Measurements from ENCODE around the gene TOGARAM2. TPM values are rescaled to one million over a fixed set of nuclear protein-coding genes. Genes with fewer than 3 reads are reported as not detected.

TOGARAM2 gene
- total RNA-seq, 1 donor from 2014 or later, result 5.3 TPM

DNA sequence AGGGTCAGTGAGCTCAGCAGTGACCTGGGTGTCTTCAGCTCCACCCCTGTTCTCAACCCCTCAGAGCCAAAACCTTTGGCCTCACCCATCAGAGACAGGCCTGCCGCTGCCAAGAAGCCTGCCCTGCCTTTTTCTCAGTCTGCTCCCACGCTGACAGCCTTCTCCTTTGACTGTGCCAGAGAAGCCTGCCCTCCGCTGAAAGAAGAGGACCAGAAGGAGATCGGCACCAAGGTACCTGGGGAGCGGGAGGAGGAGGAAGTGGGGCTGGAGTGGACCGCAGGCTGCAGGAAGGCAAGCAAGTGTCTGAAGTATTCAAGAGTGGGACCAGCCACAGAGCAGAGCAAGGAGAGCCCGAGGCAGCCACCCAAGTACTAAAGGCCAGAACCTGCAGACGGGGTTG, 33.2 kb downstream of the TOGARAM2 start:
- intact Hi-C loops (cut with DNase I), result no loop called here
- ATAC-seq (no peak), DNase-seq (ENCODE audit: low spot score) (no peak)

DNA sequence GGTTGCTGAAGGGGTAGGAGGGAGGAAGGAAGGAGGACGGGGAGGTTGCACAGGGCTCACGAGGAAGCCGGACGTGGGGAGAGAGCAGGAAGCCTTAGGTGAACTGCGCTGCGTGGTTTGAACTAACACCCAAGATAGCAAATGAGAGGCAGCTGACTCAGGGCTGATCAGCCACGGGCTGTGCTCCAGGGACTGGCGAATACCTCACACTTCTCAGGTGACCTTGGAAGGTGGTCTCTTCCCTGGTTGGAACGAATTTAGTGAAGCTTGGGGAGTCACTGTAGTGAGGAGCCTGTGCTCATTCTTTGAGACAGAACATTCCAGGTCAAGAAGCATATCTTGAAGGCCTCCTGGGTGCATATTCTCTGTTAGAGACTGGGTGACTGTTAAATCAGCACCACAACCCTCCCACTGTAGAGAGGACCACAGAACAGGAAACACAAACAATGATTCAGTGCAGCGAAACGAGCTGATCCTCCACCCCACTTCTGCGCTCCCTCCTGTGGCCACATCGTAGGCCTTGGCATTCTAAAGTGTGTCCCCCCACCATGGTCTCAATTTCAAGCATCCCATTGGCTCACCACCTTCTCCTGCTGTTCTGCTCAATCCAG, 33.8 kb downstream of the TOGARAM2 start:
- no peak for DNase-seq (ENCODE audit: low spot score)
- intact Hi-C loops (cut with DNase I), result no loop called here
- ATAC-seq, result peak; percentile 11

DNA sequence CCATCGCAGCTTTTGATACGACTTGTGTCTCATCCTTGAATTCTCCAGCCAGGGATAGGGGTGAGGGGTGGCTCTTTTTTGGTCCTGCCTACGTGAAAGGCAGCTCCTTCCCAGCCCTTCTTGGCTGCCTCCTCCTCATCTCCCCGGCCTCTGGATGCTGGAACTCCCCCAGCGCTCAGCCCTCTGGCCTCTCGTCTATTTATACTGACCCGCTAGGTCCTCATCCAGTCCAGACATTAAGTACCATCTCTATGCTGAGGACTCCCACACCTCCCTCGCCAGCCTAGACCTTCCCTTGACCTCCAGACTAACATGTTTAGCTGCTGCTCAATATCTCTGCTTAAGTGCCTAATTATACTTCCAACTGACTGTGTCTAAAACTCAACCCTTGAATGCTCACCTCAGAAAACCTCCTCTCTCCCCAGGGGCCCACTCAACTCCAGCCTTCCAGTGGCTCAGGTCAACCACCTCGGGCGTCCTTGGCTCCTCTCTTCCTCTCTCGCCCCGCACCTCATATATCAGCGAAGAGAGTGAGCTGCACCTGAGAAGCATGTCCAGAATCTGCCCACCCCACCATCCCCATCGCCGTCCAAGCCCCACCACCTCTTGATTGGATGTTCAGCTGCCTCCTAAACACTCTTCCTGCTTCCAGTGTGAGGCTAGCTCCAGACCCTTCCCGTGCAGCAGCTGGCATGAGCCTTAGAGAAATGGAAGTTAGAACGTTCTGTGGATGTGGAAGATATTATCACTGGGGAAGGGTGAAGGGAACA, 34.8 kb downstream of the TOGARAM2 start:
- ATAC-seq (peak; percentile 42), DNase-seq (ENCODE audit: low spot score) (no peak)
- intact Hi-C loops (cut with DNase I), result no loop called here

DNA sequence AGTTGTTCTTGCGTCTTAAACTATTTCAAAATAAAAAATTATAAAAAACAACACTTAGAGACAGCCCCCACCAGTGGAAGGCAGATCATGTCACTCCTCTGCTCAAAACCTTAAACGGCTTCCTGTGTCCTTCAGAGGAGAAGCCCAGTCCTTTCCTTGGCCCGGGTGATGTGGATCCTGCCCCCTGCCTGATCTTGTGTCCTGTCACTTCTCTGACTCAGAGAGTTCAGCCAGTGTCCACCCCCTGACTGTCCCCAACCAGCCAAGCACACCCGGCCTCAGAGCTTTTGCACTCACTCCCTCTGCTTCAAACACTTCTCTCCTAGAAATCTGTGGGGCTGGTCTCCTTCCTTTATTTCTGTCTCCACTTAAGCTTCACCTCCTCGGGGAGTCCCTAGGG, 35.4 kb downstream of the TOGARAM2 start:
- intact Hi-C loops (cut with DNase I), result no loop called here
- ATAC-seq (peak; percentile 27), DNase-seq (ENCODE audit: low spot score) (no peak)

DNA sequence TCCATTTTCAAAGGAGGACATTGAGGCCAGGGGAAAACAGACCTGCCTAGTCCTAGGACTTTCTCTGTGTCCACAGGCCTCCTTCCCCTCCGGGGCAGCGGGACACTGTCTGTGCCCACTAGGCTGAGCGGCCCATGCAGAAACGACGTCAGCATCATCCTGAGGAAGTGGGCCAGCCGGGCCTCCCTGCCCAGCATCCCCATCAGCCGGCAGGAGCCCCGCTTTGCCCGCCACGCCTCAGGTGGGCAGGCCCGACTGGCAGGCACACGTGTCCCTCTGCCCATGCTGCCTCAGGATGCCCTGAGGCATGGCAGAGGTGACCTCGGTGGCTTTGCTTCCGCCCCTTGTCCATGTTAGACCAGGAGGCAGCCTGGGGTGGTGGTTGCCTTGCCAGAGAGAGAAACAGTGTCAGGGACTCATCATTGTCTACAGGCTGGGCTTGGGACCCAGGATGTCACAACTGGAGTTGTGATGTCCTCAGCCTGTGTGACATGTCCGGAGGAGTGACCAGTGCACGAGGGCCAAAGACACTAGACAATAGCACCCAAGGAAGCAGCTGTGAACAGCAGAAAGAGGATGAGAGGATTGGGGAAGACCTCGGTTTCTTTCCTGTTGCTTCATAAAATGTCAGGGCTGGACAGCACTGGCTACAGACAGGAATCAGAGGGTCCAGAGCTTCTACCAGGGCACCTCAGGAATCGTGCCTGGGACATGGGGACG, 36.8 kb downstream of the TOGARAM2 start:
- ATAC-seq, result no peak
- DNase-seq (ENCODE audit: low spot score), result no peak
- intact Hi-C loops (cut with DNase I), result no loop called here

DNA sequence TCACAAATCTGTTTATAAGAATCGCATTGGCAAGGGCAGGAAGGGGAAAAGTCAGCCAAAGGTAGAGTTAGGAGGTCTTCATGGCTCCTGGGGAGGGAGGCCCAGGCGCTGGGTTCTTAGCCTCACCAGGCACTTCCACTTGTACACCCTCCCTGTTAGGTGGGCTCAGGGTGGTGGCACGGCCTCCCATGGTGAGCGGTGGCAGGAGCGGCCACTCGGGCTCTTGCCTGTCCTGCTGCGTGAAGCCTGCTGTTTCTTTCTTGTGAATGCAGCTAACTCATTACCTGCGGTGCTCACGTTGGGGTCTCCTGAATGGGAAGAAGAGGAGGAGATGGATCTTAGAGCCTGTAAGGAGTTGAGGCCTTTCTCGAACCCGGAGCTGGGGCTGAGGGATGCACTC, 40.8 kb downstream of the TOGARAM2 start:
- intact Hi-C loops (cut with DNase I), result no loop called here
- ATAC-seq (no peak), DNase-seq (ENCODE audit: low spot score) (no peak)

DNA sequence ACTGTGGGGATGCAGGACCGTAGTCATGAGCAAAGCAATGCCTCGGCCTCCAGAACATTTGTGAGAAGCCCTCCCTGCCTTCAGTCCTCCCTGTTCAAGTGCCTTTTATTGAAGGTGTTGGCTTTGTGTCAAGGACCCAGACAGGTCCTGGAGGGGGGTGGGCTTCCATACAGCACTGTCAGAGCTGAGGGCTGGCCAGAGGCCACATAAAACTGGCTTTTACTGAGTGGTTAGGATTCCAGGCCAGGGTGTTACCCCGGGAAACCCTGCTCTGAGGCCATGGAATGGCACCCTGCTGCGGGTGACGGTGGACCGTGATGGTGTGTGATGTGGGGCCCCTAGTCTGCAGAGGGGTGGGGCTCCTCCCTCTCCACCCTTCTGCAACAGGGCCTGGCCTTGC, 41.6 kb downstream of the TOGARAM2 start:
- ATAC-seq (no peak), DNase-seq (ENCODE audit: low spot score) (no peak)
- intact Hi-C loops (cut with DNase I), result no loop called here

DNA sequence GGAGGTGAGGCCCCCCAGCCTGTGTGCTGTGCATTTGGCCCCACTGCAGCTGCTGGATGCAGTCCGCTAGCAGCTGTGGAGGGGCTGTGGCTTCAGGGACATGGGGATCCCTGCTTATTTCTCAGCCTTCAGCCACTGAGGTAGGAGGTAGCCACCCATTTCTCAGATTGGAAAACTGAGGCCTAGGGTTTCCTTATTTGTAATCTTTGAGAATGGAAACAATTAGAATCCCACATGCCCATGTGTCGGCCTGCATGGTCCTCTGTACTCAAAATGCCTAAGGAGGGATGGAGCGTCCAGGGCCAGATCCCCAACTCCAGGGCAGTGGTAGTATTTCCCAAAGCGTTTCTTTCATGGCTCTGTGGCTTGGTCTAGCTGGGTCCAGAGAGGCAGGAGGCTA, 42.1 kb downstream of the TOGARAM2 start:
- no peak for DNase-seq (ENCODE audit: low spot score)
- intact Hi-C loops (cut with DNase I), result no loop called here
- ATAC-seq, result no peak

DNA sequence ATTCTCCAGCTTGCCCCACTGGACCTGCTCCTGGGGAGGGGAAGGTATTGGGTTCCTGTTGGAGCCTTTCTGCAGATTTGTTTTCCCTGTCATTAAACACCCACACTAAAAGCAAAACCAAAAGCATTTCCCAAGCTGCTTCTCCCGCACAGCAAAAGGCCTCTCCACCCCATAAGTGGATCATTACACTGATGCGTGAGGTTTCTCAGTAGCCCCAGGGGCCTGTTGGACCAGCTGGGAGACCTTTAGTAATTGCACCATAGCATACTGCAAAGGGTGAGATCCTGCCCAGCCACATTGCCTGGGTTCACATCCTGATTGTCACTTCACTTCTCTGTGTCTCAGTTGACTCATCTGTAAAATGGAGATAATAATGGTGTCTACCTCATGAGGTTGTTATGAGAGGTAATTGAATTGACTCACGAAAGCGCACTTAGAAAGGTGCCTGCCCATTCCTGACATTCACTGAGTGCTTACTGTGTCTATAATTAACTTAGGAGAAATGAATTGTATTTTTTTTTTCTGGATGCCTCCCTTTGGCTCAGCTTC, 43.9 kb downstream of the TOGARAM2 start:
- no peak for ATAC-seq
- no peak for DNase-seq (ENCODE audit: low spot score)
- intact Hi-C loops (cut with DNase I), result no loop called here

DNA sequence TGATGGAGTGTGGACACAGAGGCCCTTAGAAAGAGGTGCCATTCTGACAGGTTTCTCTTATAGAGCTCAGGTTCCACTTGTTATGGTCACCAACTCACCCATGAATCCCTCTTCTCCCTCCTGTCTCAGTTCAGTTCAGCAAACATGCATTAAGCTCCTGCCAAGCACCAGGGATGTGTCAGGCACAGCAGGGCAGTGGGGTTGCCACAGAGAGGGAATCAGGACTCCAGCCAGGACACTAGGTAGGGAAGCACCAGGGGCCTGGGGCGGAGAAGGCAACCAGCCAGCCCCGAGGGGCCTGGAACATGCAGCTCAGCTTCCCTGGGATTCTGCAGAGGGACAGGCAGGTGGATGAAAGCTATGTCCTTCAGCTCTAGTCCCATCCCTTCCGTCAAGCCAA, 44.6 kb downstream of the TOGARAM2 start:
- no peak for ATAC-seq
- DNase-seq (ENCODE audit: low spot score), result no peak
- intact Hi-C loops (cut with DNase I), result no loop called here

DNA sequence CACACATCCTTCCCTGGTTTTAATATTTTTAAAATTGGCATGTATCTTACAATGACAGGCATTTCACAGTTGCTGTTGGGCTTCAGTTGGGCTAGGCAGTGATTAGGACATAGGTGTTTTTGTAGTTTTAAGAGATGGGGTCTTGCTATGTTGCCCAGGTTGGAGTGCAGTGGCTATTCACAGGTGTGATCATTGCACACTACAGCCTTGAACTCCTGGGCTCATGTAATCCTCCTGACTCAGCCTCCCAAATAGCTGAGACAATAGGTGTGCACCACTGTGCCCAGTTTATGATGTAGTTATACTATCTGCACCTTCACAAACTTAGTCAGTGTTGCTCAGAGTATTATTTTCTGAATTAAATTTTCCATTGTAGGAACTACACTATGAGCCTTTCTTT, 49.9 kb downstream of the TOGARAM2 start:
- DNase-seq (ENCODE audit: low spot score), result no peak
- no peak for ATAC-seq
- intact Hi-C loops (cut with DNase I), result no loop called here

DNA sequence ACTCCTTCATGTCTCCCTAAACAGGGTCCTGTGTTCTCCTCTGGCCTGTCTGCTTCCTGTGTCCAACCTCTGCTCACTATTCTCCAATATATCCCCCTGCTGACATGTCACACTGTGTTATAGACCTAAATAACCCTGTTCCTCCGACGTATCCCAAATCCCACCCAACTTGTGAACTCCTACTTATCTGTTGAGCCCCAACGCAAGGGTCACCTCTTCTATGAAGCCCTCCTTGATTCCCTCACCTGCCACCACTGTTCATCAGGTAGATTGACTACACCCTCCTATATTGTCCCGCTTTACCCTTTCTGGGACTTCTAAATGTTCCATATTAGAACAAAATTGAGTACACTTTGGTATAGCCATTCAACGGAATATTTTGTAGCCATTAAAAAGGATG, 51.1 kb downstream of the TOGARAM2 start:
- DNase-seq (ENCODE audit: low spot score) (no peak), ATAC-seq (no peak)
- intact Hi-C loops (cut with DNase I), result no loop called here

DNA sequence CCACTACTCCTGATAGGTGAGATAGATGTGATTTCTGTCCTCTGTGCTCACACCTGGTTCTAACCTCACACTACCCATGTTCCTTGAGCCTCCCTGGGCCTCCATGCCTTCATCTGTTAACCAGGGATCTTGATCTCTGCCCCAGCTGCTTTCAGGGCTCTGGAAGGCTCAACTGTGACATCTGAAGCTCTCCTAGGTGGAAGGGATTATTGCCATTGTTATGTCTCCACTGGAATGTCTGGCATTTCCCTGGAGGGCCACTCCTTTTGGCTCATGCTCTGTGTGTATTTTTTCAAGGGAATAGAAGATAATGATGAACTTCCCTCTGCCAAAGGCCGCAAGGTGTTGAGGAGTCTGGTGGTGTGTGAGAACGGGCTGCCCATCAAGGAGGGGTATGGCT, 52.1 kb downstream of the TOGARAM2 start:
- ATAC-seq (peak; percentile 37), DNase-seq (ENCODE audit: low spot score) (no peak)
- intact Hi-C loops (cut with DNase I), result no loop called here

DNA sequence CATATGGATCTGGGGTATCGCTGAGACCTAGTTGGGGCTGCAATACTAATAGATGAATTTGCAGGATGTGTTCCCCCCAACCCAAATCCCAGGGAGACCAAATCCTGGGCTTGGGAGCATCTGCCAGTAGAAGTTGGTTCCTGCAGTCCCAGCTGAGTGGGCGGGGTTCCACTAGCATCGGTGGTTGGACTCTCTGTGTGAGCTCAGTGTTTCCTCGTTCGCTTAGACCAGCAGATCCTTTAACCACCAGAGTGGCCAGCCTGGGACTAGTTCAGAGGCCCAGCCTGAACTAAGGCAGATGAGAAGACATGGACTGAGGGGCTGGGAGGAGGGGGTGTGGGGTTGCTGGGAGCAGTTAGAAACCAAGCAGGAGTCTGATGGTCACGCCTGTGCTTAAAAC, 52.6 kb downstream of the TOGARAM2 start:
- no peak for DNase-seq (ENCODE audit: low spot score)
- intact Hi-C loops (cut with DNase I), result no loop called here
- ATAC-seq, result peak; percentile 65

DNA sequence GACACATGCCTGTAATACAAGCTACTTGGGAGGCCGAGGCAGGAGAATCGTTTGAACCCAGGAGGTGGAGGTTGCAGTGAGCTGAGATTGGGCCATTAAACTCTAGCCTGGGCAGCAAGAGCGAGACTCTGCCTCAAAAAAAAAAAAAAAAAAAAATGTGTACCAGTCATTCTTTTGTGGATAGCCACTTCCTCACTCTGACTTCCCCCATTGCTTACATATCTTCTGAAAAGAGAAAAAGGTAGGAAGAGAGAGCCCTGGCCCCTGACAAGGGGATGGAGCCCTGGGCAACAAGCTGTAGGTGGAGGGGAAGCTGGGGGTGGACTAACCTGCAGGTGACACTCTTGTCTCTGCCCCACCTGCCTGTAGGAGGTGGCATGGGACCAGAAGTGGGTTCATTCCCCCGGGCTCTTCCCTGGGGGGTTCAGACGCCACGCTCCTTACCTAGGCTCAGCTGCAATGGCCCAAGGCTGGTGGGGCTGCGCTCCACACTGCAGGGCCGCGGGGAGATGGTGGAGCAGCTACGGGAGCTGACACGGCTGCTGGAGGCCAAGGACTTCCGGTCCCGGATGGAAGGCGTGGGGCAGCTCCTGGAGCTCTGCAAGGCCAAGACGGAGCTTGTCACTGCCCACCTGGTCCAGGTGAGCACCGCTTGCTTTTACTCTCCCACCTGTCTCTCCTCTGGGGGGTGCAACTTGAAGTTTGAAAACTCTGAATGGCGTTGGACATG, 54.1 kb downstream of the TOGARAM2 start:
- intact Hi-C loops (cut with DNase I), result no loop called here
- ATAC-seq (no peak), DNase-seq (ENCODE audit: low spot score) (no peak)

DNA sequence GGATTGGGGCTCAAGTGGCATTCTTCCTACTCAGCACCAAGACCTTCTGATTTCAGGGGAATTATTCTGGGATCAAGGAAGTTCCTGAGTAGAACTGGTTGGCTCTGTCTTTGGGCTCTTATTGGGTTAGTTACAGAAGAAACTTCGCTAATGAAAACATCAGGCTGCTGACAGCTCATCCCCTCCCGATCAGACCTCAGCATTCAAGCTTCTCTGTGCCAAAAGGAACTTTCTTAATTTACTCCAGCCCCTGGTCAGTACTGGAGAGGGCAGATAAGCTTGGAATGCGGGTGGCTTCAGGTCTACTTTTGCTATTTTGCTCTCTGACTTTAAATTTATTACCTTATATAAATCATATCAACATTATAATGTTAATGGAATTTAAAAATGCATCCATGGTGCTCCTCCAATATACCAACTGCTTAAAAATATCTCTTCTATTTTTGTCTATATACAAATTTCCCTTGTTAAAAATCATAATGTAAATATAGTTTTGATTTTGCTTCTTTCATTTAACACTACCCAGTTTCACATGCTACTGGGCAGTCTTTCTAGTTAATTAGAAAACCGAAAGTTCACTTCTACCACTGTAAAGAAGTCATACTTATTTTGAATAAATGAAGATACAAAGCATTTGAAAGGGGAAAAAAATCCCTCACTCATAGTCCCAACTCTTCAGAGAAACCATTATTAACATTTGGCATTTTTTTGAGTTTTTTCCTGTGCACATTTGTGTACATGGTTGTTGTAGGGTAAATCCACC, 58.8 kb downstream of the TOGARAM2 start:
- DNase-seq (ENCODE audit: low spot score) (no peak), ATAC-seq (no peak)
- intact Hi-C loops (cut with DNase I), result no loop called here

DNA sequence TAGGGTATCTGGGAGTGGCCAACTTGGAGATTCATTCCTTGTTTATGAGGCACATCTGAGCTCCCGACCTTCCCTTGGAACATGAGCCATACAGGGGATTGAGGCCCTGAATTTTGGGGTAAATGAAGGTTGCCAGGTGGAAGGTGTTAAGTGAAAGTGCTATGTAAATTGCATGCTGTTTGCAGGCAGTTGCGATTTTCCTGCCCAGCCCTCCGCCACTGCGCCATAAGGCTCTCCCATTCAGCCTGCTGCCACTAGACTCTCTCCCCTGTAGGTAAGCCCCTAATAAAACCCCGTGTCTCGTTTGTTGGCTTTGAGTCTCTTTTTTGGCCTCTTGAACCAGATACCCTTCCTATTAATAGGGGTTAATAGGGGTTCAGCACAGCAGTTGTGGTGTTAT, 59.5 kb downstream of the TOGARAM2 start:
- intact Hi-C loops (cut with DNase I), result no loop called here
- DNase-seq (ENCODE audit: low spot score) (no peak), ATAC-seq (no peak)

DNA sequence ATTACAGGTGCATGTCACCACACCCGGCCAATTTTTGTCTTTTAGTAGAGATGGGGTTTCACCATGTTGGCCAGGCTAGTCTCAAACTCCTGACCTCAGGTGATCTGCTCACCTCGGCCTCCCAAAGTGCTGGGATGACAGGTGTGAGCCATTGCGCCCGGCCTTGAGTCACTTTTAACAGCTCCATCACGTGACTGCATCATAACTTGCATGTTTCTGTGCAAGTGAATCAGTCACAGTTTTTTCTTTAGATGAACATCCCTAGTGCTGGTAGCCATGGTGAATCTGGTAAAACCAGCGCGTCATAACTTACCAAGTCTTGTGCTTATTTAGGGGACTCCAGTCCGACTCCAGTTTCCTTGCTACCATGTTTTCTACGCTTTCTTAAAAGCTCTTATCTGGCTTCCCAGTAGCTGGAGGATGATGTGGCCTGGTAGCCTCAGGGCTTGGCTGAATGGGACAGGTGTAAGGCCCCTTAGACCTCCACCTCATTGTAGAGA, 60.1 kb downstream of the TOGARAM2 start:
- DNase-seq (ENCODE audit: low spot score), result no peak
- intact Hi-C loops (cut with DNase I), result no loop called here

More for the DNA sequence above, 60.1 kb downstream of the TOGARAM2 start:
- no peak for ATAC-seq

All from sciatic nerve (tissue), 2 donors.